DMS114 treated with DMSO at 0.1 percent for 48 hours (cell line): ENCODE results near the gene TMEM106C.
A peak's percentile ranks its signal among the peaks of the same experiment; 100 is the strongest.

Source experiments
- DNase-seq: peaks from one replicate; lab custom pipeline; 2025; ENCODE audit not compliant: unreplicated experiment; lab: John Stamatoyannopoulos, UW

TMEM106C gene

GRCh38 chr12:47963340-47964040, at the start of gene TMEM106C:
Gene TMEM106C, plus strand, starts transcription at chr12:47963596. Its CDS starts 641 bp downstream, at chr12:47964237.
- peak; percentile 88 for DNase-seq

GRCh38 chr12:47920913-47921312, 42.5 kb upstream of the TMEM106C start:
- DNase-seq, result no peak

- DNase-seq, result no peak
Measured at GRCh38 chr12:47921907-47922306, 41.5 kb upstream of the TMEM106C start.

- DNase-seq, result no peak
Measured at GRCh38 chr12:47927346-47927745, 36.0 kb upstream of the TMEM106C start.

GRCh38 chr12:47930634-47931033, 32.8 kb upstream of the TMEM106C start:
- no peak for DNase-seq

GRCh38 chr12:47931187-47931586, 32.2 kb upstream of the TMEM106C start:
- no peak for DNase-seq

- no peak for DNase-seq
Measured at GRCh38 chr12:47935184-47935583, 28.2 kb upstream of the TMEM106C start.

- no peak for DNase-seq
Measured at GRCh38 chr12:47938093-47938492, 25.3 kb upstream of the TMEM106C start.

GRCh38 chr12:47938594-47938993, 24.8 kb upstream of the TMEM106C start:
- DNase-seq, result no peak

GRCh38 chr12:47939009-47939601, 24.3 kb upstream of the TMEM106C start:
- no peak for DNase-seq

GRCh38 chr12:47940773-47941474, 22.5 kb upstream of the TMEM106C start:
- no peak for DNase-seq

- no peak for DNase-seq
Measured at GRCh38 chr12:47941475-47941780, 22.0 kb upstream of the TMEM106C start.

GRCh38 chr12:47941871-47942613, 21.4 kb upstream of the TMEM106C start:
- no peak for DNase-seq

- DNase-seq, result no peak
Measured at GRCh38 chr12:47942614-47943225, 20.7 kb upstream of the TMEM106C start.

- no peak for DNase-seq
Measured at GRCh38 chr12:47943623-47944340, 19.6 kb upstream of the TMEM106C start.

GRCh38 chr12:47944685-47945340, 18.6 kb upstream of the TMEM106C start:
- no peak for DNase-seq

- no peak for DNase-seq
Measured at GRCh38 chr12:47945341-47945728, 18.1 kb upstream of the TMEM106C start.

- DNase-seq, result no peak
Measured at GRCh38 chr12:47946413-47947323, 16.7 kb upstream of the TMEM106C start.

GRCh38 chr12:47947341-47947740, 16.1 kb upstream of the TMEM106C start:
- no peak for DNase-seq
